ENCODE data around the gene RPS21. TPM values are rescaled to one million over a fixed set of nuclear protein-coding genes. Genes with fewer than 3 reads are reported as not detected.

Gene RPS21
- total and polyA plus RNA-seq, 9 of the 15 experiments (the other 6 are each of a cell fraction or from before 2014, with no cell fraction given): 1,380 to 5,647 (median 3,091) TPM

GRCh38 chr20:62367136-62367632, 19.7 kb upstream of the RPS21 start, which contains the start of gene LAMA5:
Gene LAMA5, minus strand, starts transcription at chr20:62367312. Its CDS starts 67 bp downstream, at chr20:62367245.
- ATAC-seq (peak; percentile 61), FAIRE-seq (no peak), DNase-seq (ENCODE audit: extremely low read depth in 1 of 4, low spot score in 3 of 4) (peak; percentile 73 to 87 (median 85))
- Histone ChIP-seq H3K79me2 (ENCODE audit: control insufficient read depth, insufficient read depth, low read length) (peaks cover 48% of the 10 kb centered on the region), H3K27me3 (ENCODE audit: control insufficient read depth in 2 of 2, insufficient read depth in 2 of 2, low read length in 2 of 2) (no peaks in the 10 kb centered on the region), H2AFZ (ENCODE audit: low read depth, low read length) (peak within 1 kb of the TSS; percentile 79), H3K4me1 (replicated peaks in 1 of 2; ENCODE audit: control insufficient read depth in 2 of 2, insufficient read depth in 2 of 2, low read length in 2 of 2) (peaks cover 57 to 100% of the 10 kb centered on the region in 2 experiments), H3K9me3 (replicated peaks; ENCODE audit: control insufficient read depth, insufficient read depth, low read depth, low read length) (no peaks in the 10 kb centered on the region), H3K4me3 (peak within 1 kb of the TSS; percentile 78), H4K20me1 (replicated peaks; ENCODE audit: control insufficient read depth, insufficient read depth, low read length) (peaks cover 10% of the 10 kb centered on the region; the same call in 1 of the 2 replicates), H3K9ac (ENCODE audit: insufficient read depth in 1 of 2, low read depth in 2 of 2, low read length in 2 of 2) (peak within 1 kb of the TSS; percentile 75 to 96), H3K36me3 (ENCODE audit: control insufficient read depth, insufficient read depth, low read length) (peaks cover 8% of the 10 kb centered on the region; the same call in 1 of the 3 replicates), H3K27ac (ENCODE audit: extremely low read depth, low read depth, low read length) (peak within 1 kb of the TSS; percentile 69), H3K9me1 (ENCODE audit: control insufficient read depth, insufficient read depth, low read length) (peaks cover 4% of the 10 kb centered on the region), H3K4me2 (ENCODE audit: insufficient read depth, low read length) (peak within 1 kb of the TSS; percentile 85)
- intact Hi-C loops (cut with micrococcal nuclease): loop anchor here (5.0 kb wide), 1 partner anchor 65 kb away; the partner anchor contains the start of gene ADRM1
- BruUV-seq (replicated peaks): no TSS peak
- ChIA-PET CTCF (ENCODE audit: low intra/inter-chr PET ratio) (no interaction called here), POLR2A (interaction anchor here (0.6 to 1.7 kb wide), 6 partner anchors 8 to 107 kb away, joined by 3 to 11 read pairs (median 5); partner anchors contain the start of gene RPS21)
- in situ Hi-C loops (cut with MboI): loop anchor here (5.0 to 10.0 kb wide), 2 partner anchors 60 to 372 kb away; no protein-coding TSS in a partner anchor
- no CpG with 5 or more reads among the region's 70 CpGs for WGBS (ENCODE audit: insufficient coverage, low coverage, missing lambda C conversion rate)
- TF ChIP-seq FOXM1 (IDR thresholded peaks at IDR 0.05; ENCODE audit: low read depth) (no peak), FOXM1 (CRISPR knock-in tag; IDR thresholded peaks at IDR 0.05; ENCODE audit: low read depth) (no peak), SMARCA4 (IDR thresholded peaks at IDR 0.05) (no peak), HNRNPK (IDR thresholded peaks at IDR 0.05; ENCODE audit: low read depth, low read length, poor library complexity, severe bottlenecking) (peak; percentile 44), NFIC (IDR thresholded peaks at IDR 0.05) (peak; percentile 65), PTTG1 (tag; IDR thresholded peaks at IDR 0.05; ENCODE audit: low read depth) (no peak), ZNF589 (CRISPR knock-in tag; IDR thresholded peaks at IDR 0.05; ENCODE audit: low read depth) (no peak), SMAD4 (CRISPR knock-in tag; conservative IDR thresholded peaks at IDR 0.05) (no peak), ZNF431 (CRISPR knock-in tag; IDR thresholded peaks at IDR 0.05) (no peak), STAG1 (CRISPR knock-in tag; IDR thresholded peaks at IDR 0.05; ENCODE audit: borderline replicate concordance) (no peak), JUNB (CRISPR knock-in tag; conservative IDR thresholded peaks at IDR 0.05) (no peak), HBP1 (CRISPR knock-in tag; IDR thresholded peaks at IDR 0.05) (no peak), ELF1 (tag; IDR thresholded peaks at IDR 0.05) (peak; percentile 19; the same call in 1 of the 2 replicates), SRSF3 (IDR thresholded peaks at IDR 0.05; ENCODE audit: insufficient read depth, low read length) (no peak), FOXO4 (CRISPR knock-in tag; IDR thresholded peaks at IDR 0.05) (no peak)
- TF ChIP-seq, protein P1, sequence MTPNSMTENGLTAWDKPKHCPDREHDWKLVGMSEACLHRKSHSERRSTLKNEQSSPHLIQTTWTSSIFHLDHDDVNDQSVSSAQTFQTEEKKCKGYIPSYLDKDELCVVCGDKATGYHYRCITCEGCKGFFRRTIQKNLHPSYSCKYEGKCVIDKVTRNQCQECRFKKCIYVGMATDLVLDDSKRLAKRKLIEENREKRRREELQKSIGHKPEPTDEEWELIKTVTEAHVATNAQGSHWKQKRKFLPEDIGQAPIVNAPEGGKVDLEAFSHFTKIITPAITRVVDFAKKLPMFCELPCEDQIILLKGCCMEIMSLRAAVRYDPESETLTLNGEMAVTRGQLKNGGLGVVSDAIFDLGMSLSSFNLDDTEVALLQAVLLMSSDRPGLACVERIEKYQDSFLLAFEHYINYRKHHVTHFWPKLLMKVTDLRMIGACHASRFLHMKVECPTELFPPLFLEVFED (CRISPR knock-in tag; conservative IDR thresholded peaks at IDR 0.05): no peak
- TF ChIP-seq, protein P2, sequence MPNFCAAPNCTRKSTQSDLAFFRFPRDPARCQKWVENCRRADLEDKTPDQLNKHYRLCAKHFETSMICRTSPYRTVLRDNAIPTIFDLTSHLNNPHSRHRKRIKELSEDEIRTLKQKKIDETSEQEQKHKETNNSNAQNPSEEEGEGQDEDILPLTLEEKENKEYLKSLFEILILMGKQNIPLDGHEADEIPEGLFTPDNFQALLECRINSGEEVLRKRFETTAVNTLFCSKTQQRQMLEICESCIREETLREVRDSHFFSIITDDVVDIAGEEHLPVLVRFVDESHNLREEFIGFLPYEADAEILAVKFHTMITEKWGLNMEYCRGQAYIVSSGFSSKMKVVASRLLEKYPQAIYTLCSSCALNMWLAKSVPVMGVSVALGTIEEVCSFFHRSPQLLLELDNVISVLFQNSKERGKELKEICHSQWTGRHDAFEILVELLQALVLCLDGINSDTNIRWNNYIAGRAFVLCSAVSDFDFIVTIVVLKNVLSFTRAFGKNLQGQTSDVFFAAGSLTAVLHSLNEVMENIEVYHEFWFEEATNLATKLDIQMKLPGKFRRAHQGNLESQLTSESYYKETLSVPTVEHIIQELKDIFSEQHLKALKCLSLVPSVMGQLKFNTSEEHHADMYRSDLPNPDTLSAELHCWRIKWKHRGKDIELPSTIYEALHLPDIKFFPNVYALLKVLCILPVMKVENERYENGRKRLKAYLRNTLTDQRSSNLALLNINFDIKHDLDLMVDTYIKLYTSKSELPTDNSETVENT (CRISPR knock-in tag; IDR thresholded peaks at IDR 0.05): no peak
